ENCODE data around the gene RGS3. TPM values are rescaled to one million over a fixed set of nuclear protein-coding genes. Genes with fewer than 3 reads are reported as not detected.

RGS3 gene
- total RNA-seq, 2 donors from 2014 or later: 170 to 202 TPM

- Histone ChIP-seq H3K9me3 (no peaks in the 10 kb centered on the region), H3K4me1 (ENCODE audit: control insufficient read depth in 1 of 2, low read depth in 2 of 2) (peaks cover 66 to 81% of the 10 kb centered on the region in 2 donors), H3K4me3 (no peak overlapping the region), H3K36me3 (peaks cover 12% of the 10 kb centered on the region), H3K27ac (peak overlapping the region; percentile 90 to 93), H3K27me3 (replicated peaks; ENCODE audit: insufficient read depth) (no peaks in the 10 kb centered on the region)
- no peak for TF ChIP-seq CTCF (IDR thresholded peaks at IDR 0.05)
- no peak for ATAC-seq (ENCODE audit: insufficient number of reproducible peaks, low FRiP score, low read depth)
- DNase-seq (ENCODE audit: low spot score): no peak
Observed at GRCh38 chr9:113525205-113525604, 61.7 kb downstream of the RGS3 start.

GRCh38 chr9:113525831-113526230 is 62.3 kb downstream of the RGS3 start:
- no peak for DNase-seq (ENCODE audit: low spot score)
- H3K27ac ChIP-seq: peak overlapping the region; percentile 90 to 93
- no peak for ATAC-seq (ENCODE audit: insufficient number of reproducible peaks, low FRiP score, low read depth)
- no peak overlapping the region for H3K4me3 ChIP-seq
- peaks cover 61 to 75% of the 10 kb centered on the region in 2 donors for H3K4me1 ChIP-seq (ENCODE audit: control insufficient read depth in 1 of 2, low read depth in 2 of 2)
- H3K9me3 ChIP-seq: no peaks in the 10 kb centered on the region
- peaks cover 17% of the 10 kb centered on the region for H3K36me3 ChIP-seq
- TF ChIP-seq CTCF (IDR thresholded peaks at IDR 0.05): no peak
- H3K27me3 ChIP-seq (replicated peaks; ENCODE audit: insufficient read depth): no peaks in the 10 kb centered on the region

- ATAC-seq (ENCODE audit: insufficient number of reproducible peaks, low FRiP score, low read depth) (no peak), DNase-seq (ENCODE audit: low spot score) (no peak)
- Histone ChIP-seq H3K36me3 (peaks cover 17% of the 10 kb centered on the region), H3K27ac (peak overlapping the region; percentile 90 to 93), H3K9me3 (no peaks in the 10 kb centered on the region), H3K4me1 (ENCODE audit: control insufficient read depth in 1 of 2, low read depth in 2 of 2) (peaks cover 57 to 71% of the 10 kb centered on the region in 2 donors), H3K27me3 (replicated peaks; ENCODE audit: insufficient read depth) (no peaks in the 10 kb centered on the region), H3K4me3 (no peak overlapping the region)
- TF ChIP-seq CTCF (IDR thresholded peaks at IDR 0.05): no peak
Observed at GRCh38 chr9:113526231-113526746, 62.8 kb downstream of the RGS3 start.

- Histone ChIP-seq H3K36me3 (peaks cover 17% of the 10 kb centered on the region), H3K9me3 (no peaks in the 10 kb centered on the region), H3K27me3 (replicated peaks; ENCODE audit: insufficient read depth) (no peaks in the 10 kb centered on the region), H3K27ac (peak overlapping the region; percentile 90 to 93), H3K4me3 (no peak overlapping the region), H3K4me1 (ENCODE audit: control insufficient read depth in 1 of 2, low read depth in 2 of 2) (peaks cover 51 to 65% of the 10 kb centered on the region in 2 donors)
- DNase-seq (ENCODE audit: low spot score): no peak
- ATAC-seq (ENCODE audit: insufficient number of reproducible peaks, low FRiP score, low read depth): no peak
- no peak for TF ChIP-seq CTCF (IDR thresholded peaks at IDR 0.05)
Observed at GRCh38 chr9:113526841-113527240, 63.3 kb downstream of the RGS3 start.

GRCh38 chr9:113528088-113528487 is 64.6 kb downstream of the RGS3 start:
- Histone ChIP-seq H3K4me1 (ENCODE audit: control insufficient read depth in 1 of 2, low read depth in 2 of 2) (peaks cover 39 to 63% of the 10 kb centered on the region in 2 donors), H3K9me3 (no peaks in the 10 kb centered on the region), H3K27ac (peak overlapping the region; percentile 90 to 93), H3K4me3 (no peak overlapping the region), H3K27me3 (replicated peaks; ENCODE audit: insufficient read depth) (no peaks in the 10 kb centered on the region), H3K36me3 (peaks cover 17% of the 10 kb centered on the region)
- no peak for ATAC-seq (ENCODE audit: insufficient number of reproducible peaks, low FRiP score, low read depth)
- no peak for TF ChIP-seq CTCF (IDR thresholded peaks at IDR 0.05)
- DNase-seq (ENCODE audit: low spot score): no peak

Measured in thoracic aorta (tissue), 2 donors.